ENCODE measurements around the gene VPS45. TPM values are rescaled to one million over a fixed set of nuclear protein-coding genes. Genes with fewer than 3 reads are reported as not detected.

The VPS45 gene
- polyA plus RNA-seq, 1 experiment = 61.3 TPM

- H3K27me3 ChIP-seq (ENCODE audit: control insufficient read depth, insufficient read depth, low read length) = no peaks in the 10 kb centered on the region
- H3K9me3 ChIP-seq (ENCODE audit: control insufficient read depth, insufficient read depth, low read length) = peaks cover 4% of the 10 kb centered on the region; the same call in 1 of the 2 replicates
- DNase-seq (ENCODE audit: low read depth, low spot score) = no peak
- H3K27ac ChIP-seq (ENCODE audit: low read depth, low read length) = no peak overlapping the region
- no peak overlapping the region for H3K4me3 ChIP-seq (ENCODE audit: low read depth, low read length)
- ChIA-PET CTCF (no interaction called here), POLR2A (no interaction called here)
- no peak for TF ChIP-seq CTCF (IDR thresholded peaks at IDR 0.05; ENCODE audit: low read depth, low read length)
Observed at GRCh38 chr1:150115121-150115520, 47.5 kb downstream of the VPS45 start.

GRCh38 chr1:150118716-150119115, 51.1 kb downstream of the VPS45 start:
- POLR2A ChIA-PET = no interaction called here

DNA sequence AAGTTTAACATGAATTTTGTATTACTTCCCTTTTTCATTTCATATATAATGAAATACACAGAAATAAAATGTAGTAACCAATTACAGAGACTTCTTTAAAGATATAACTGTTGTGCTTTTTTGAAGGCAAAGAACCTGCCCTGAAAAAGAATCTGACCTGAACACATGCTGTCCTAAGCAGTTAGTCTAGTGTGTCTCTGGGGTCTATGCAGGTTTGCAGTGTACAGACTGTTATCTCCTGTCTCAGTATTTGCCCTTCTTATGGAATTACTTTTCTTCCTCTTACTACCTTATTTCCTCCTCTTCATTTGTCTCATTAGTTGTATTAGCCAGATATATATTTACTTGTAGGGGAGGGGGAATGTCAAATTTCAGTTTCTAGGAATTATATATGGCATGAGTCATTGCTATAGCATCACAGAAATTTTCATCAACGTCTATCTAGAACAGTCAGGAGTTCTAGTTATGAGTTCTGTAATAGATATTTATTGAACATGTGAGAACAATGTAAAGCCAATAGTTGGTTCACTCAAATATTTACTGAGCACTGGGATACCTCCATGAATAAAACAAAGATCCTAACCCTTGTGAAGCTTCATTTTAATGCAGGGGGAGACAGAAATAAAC, 53.8 kb downstream of the VPS45 start:
- Histone ChIP-seq H3K27me3 (ENCODE audit: control insufficient read depth, insufficient read depth, low read length) (no peaks in the 10 kb centered on the region), H3K9me3 (ENCODE audit: control insufficient read depth, insufficient read depth, low read length) (no peaks in the 10 kb centered on the region), H3K4me3 (ENCODE audit: low read depth, low read length) (no peak overlapping the region), H3K27ac (ENCODE audit: low read depth, low read length) (no peak overlapping the region)
- ChIA-PET POLR2A (interaction anchor here (0.7 kb wide), 1 partner anchor 28 kb away, joined by 5 read pairs; no protein-coding TSS in a partner anchor), CTCF (interaction anchor here (1.4 kb wide), 1 partner anchor 48 kb away, joined by 6 read pairs; no protein-coding TSS in a partner anchor)
- TF ChIP-seq CTCF (IDR thresholded peaks at IDR 0.05; ENCODE audit: low read depth, low read length) = no peak
- DNase-seq (ENCODE audit: low read depth, low spot score) = no peak

More at GRCh38 chr1:150118716-150119115, 51.1 kb downstream of the VPS45 start:
- Histone ChIP-seq H3K27ac (ENCODE audit: low read depth, low read length) (no peak overlapping the region), H3K9me3 (ENCODE audit: control insufficient read depth, insufficient read depth, low read length) (peaks cover 4% of the 10 kb centered on the region; the same call in 1 of the 2 replicates), H3K4me3 (ENCODE audit: low read depth, low read length) (no peak overlapping the region), H3K27me3 (ENCODE audit: control insufficient read depth, insufficient read depth, low read length) (no peaks in the 10 kb centered on the region)
- TF ChIP-seq CTCF (IDR thresholded peaks at IDR 0.05; ENCODE audit: low read depth, low read length) = no peak
- CTCF ChIA-PET = interaction anchor here (1.6 kb wide), 1 partner anchor 50 kb away, joined by 4 read pairs; no protein-coding TSS in a partner anchor
- DNase-seq (ENCODE audit: low read depth, low spot score) = no peak

DNA sequence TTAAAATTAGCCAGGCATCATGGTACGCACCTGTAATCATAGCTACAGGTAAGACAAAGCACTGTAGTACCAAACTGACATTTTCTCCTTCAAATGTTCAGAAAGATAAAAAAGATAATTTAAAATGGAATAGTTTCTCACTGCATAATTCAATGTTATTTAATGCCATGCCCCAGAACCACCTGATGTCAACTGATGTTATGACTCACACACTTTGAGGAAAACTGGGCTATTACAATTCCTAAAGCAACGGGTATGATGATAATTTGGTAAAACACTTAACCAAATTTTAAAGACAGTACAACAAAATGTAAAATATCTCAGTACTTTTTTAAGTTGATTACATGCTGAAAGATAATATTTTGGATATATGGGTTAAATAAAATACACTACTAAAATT, 59.2 kb downstream of the VPS45 start:
- CTCF ChIA-PET = interaction anchor here (0.6 to 1.3 kb wide), 5 partner anchors 39 to 88 kb away, joined by 3 to 4 read pairs (median 3); no protein-coding TSS in a partner anchor
- no peak for DNase-seq (ENCODE audit: low read depth, low spot score)
- POLR2A ChIA-PET = no interaction called here

More for the DNA sequence above, 59.2 kb downstream of the VPS45 start:
- H3K27ac ChIP-seq (ENCODE audit: low read depth, low read length) = no peak overlapping the region
- H3K4me3 ChIP-seq (ENCODE audit: low read depth, low read length) = no peak overlapping the region
- H3K9me3 ChIP-seq (ENCODE audit: control insufficient read depth, insufficient read depth, low read length) = no peaks in the 10 kb centered on the region
- H3K27me3 ChIP-seq (ENCODE audit: control insufficient read depth, insufficient read depth, low read length) = no peaks in the 10 kb centered on the region
- no peak for TF ChIP-seq CTCF (IDR thresholded peaks at IDR 0.05; ENCODE audit: low read depth, low read length)

All from AG04450 (cell line).